HepG2 (cell line): Measurements from ENCODE around the gene ICAM2. TPM values are rescaled to one million over a fixed set of nuclear protein-coding genes. Genes with fewer than 3 reads are reported as not detected.

Source experiments
- GATAD1 ChIP-seq: IDR thresholded peaks from 2 replicates; pipeline ENCODE4 v1.6.1; 2016; ENCODE audit warnings: missing genetic modification reagents, missing compliant biosample characterization
- MTA1 ChIP-seq: sonication (generic); formaldehyde crosslinking; IDR thresholded peaks from 2 replicates; pipeline ENCODE4 v1.4.0; 2020; ENCODE audit warnings: missing genetic modification reagents, mild to moderate bottlenecking, borderline replicate concordance
- NAIF1 ChIP-seq: sonication (generic); formaldehyde crosslinking; IDR thresholded peaks from 2 replicates; pipeline ENCODE4 v1.5.0; 2020; ENCODE audit warnings: mild to moderate bottlenecking, missing genetic modification reagents, borderline replicate concordance
- SP1 ChIP-seq, 2 experiments: fragments of 450-650 bp in 1 of 2; sonication (generic) in 1 of 2; formaldehyde crosslinking in 1 of 2; IDR thresholded peaks; 2 replicates each; pipeline versions ENCODE4 v1.4.0 to v1.6.1; 2016 to 2020; ENCODE audit warnings: missing genetic modification reagents in 1 of 2
- SRSF4 ChIP-seq: fragments of 200-400 bp; formaldehyde crosslinking; IDR thresholded peaks from one replicate; pipeline ENCODE4 v1.6.1; 2018; ENCODE audit warnings: mild to moderate bottlenecking, low read depth, low read length, moderate library complexity; ENCODE audit not compliant: poor library complexity, severe bottlenecking
- TP53 ChIP-seq: sonication (generic); formaldehyde crosslinking; conservative IDR thresholded peaks from 2 replicates; pipeline ENCODE4 v1.4.0; 2020; ENCODE audit warnings: missing genetic modification reagents
- TRIM24 ChIP-seq: sonication (generic); formaldehyde crosslinking; IDR thresholded peaks from 2 replicates; pipeline ENCODE4 v1.8.0; 2022; ENCODE audit warnings: mild to moderate bottlenecking, missing genetic modification reagents
- ZFX ChIP-seq: sonication (generic); formaldehyde crosslinking; IDR thresholded peaks from 2 replicates; pipeline ENCODE4 v1.4.0; 2020; ENCODE audit warnings: mild to moderate bottlenecking, low read depth, missing genetic modification reagents, moderate library complexity
- ZNF577 ChIP-seq: sonication (generic); formaldehyde crosslinking; IDR thresholded peaks from 2 replicates; pipeline ENCODE4 v1.4.0; 2020; ENCODE audit warnings: mild to moderate bottlenecking, low read depth, missing genetic modification reagents, borderline replicate concordance
- ZNF614 ChIP-seq: IDR thresholded peaks from 2 replicates; pipeline ENCODE4 v1.6.1; 2018; ENCODE audit warnings: missing biosample characterization, missing genetic modification reagents, inconsistent platforms, borderline replicate concordance
- ZNF720 ChIP-seq: sonication (generic); formaldehyde crosslinking; IDR thresholded peaks from 2 replicates; pipeline ENCODE4 v1.4.0; 2020; ENCODE audit warnings: missing genetic modification reagents
- polyA plus RNA-seq, 8 experiments: library from polyadenylated mRNA; depleted of rRNA in 3 of 8; stranded (reverse) in 7 of 8; unstranded in 1 of 8; fragments of >200 nt; fragmentation: Illumina TruSeq in 4 of 8; extraction: Trizol in 4 of 8; gene quantifications; 2 replicates each; pipeline versions ENCODE4 v1.2.1 to v1.2.3, GENCODE V29; 2011 to 2016; ENCODE audit warnings: low read depth in 4 of 8, missing spikeins in 1 of 8, mixed read lengths in 1 of 8; ENCODE audit not compliant: insufficient read depth in 1 of 8
- total RNA-seq, 5 experiments: library from RNA; depleted of rRNA; stranded (reverse); fragments of >200 nt; fragmentation: Illumina TruSeq; extraction: Trizol; gene quantifications; 2 replicates each; pipeline ENCODE4 v1.2.3, GENCODE V29; 2016; ENCODE audit warnings: low read depth in 1 of 5
- TF ChIP-seq, protein P1 (sequence below), 2 experiments: fragments of 450-650 bp in 1 of 2; sonication (generic) in 1 of 2; formaldehyde crosslinking in 1 of 2; IDR thresholded peaks; 2 replicates each; pipeline versions ENCODE4 v1.6.1 to v1.8.0; 2016 to 2022; ENCODE audit warnings: antibody characterized with exemption in 1 of 2, mild to moderate bottlenecking in 1 of 2, missing genetic modification reagents in 1 of 2
- TF ChIP-seq, protein P2 (sequence below): fragments of 450-650 bp; IDR thresholded peaks from 2 replicates; pipeline ENCODE4 v1.6.1; 2017; ENCODE audit warnings: mild to moderate bottlenecking
- TF ChIP-seq, protein P3 (sequence below): sonication (generic); formaldehyde crosslinking; IDR thresholded peaks from 2 replicates; pipeline ENCODE4 v1.4.0; 2020; ENCODE audit warnings: missing genetic modification reagents

Gene ICAM2
- total and polyA plus RNA-seq, 2 of the 13 experiments (the other 11 are each of a cell fraction or from before 2014, with no cell fraction given): 10.9 to 20.8 TPM

DNA sequence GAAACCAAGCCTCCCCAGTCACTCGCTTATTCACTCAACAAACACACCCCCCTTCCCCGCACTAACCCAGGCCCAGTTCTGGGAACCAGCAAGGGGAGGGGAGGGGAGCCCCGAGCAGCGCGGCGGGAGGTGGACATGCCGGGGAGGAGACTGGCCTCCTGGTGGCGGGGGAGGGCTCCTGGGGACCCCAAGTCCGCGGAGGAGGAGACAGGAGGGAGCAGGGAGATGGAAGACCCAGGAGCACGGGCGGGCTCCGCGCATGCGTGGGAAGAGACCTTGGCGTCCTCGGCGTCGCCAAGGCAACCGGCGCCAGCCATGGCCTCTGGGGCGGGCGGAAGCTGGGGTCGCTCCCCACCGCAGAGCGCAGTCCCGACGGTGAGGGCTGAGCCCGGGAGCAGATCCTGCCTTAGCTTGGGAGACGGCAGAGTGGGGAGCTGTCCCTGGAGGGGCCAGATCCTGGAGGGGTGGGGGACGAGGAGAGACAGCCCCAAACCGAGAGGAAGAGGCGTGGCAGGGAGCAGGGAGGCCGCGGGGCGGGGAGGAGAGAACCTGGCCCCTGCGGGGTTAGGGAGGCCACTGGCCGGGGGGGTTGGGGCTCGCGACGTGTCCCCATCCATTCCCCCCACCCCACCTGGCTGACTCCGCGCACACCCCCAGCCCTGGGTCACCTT, 22.2 kb downstream of the ICAM2 start, which contains the start of gene PRR29 (continued):
- TF ChIP-seq, protein P1, sequence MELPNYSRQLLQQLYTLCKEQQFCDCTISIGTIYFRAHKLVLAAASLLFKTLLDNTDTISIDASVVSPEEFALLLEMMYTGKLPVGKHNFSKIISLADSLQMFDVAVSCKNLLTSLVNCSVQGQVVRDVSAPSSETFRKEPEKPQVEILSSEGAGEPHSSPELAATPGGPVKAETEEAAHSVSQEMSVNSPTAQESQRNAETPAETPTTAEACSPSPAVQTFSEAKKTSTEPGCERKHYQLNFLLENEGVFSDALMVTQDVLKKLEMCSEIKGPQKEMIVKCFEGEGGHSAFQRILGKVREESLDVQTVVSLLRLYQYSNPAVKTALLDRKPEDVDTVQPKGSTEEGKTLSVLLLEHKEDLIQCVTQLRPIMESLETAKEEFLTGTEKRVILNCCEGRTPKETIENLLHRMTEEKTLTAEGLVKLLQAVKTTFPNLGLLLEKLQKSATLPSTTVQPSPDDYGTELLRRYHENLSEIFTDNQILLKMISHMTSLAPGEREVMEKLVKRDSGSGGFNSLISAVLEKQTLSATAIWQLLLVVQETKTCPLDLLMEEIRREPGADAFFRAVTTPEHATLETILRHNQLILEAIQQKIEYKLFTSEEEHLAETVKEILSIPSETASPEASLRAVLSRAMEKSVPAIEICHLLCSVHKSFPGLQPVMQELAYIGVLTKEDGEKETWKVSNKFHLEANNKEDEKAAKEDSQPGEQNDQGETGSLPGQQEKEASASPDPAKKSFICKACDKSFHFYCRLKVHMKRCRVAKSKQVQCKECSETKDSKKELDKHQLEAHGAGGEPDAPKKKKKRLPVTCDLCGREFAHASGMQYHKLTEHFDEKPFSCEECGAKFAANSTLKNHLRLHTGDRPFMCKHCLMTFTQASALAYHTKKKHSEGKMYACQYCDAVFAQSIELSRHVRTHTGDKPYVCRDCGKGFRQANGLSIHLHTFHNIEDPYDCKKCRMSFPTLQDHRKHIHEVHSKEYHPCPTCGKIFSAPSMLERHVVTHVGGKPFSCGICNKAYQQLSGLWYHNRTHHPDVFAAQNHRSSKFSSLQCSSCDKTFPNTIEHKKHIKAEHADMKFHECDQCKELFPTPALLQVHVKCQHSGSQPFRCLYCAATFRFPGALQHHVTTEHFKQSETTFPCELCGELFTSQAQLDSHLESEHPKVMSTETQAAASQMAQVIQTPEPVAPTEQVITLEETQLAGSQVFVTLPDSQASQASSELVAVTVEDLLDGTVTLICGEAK (IDR thresholded peaks at IDR 0.05): no peak
- TF ChIP-seq, protein P1 (CRISPR knock-in tag; IDR thresholded peaks at IDR 0.05): no peak
- TF ChIP-seq SRSF4 (no peak), GATAD1 (CRISPR knock-in tag) (no peak), ZNF577 (CRISPR knock-in tag) (no peak), ZNF720 (no peak), MTA1 (no peak), ZFX (CRISPR knock-in tag) (peak; percentile 58; the same call in 1 of the 2 replicates), TP53 (CRISPR knock-in tag) (no peak), SP1 (IDR thresholded peaks at IDR 0.05) (no peak), SP1 (CRISPR knock-in tag; IDR thresholded peaks at IDR 0.05) (peak; percentile 14; the same call in 1 of the 2 replicates), ZNF614 (CRISPR knock-in tag) (0 out of 2 replicates have a peak, but pooled peaks have one; percentile 37), NAIF1 (CRISPR knock-in tag) (no peak), TRIM24 (no peak)
- TF ChIP-seq, protein P2, sequence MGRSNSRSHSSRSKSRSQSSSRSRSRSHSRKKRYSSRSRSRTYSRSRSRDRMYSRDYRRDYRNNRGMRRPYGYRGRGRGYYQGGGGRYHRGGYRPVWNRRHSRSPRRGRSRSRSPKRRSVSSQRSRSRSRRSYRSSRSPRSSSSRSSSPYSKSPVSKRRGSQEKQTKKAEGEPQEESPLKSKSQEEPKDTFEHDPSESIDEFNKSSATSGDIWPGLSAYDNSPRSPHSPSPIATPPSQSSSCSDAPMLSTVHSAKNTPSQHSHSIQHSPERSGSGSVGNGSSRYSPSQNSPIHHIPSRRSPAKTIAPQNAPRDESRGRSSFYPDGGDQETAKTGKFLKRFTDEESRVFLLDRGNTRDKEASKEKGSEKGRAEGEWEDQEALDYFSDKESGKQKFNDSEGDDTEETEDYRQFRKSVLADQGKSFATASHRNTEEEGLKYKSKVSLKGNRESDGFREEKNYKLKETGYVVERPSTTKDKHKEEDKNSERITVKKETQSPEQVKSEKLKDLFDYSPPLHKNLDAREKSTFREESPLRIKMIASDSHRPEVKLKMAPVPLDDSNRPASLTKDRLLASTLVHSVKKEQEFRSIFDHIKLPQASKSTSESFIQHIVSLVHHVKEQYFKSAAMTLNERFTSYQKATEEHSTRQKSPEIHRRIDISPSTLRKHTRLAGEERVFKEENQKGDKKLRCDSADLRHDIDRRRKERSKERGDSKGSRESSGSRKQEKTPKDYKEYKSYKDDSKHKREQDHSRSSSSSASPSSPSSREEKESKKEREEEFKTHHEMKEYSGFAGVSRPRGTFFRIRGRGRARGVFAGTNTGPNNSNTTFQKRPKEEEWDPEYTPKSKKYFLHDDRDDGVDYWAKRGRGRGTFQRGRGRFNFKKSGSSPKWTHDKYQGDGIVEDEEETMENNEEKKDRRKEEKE: no peak
- TF ChIP-seq, protein P3, sequence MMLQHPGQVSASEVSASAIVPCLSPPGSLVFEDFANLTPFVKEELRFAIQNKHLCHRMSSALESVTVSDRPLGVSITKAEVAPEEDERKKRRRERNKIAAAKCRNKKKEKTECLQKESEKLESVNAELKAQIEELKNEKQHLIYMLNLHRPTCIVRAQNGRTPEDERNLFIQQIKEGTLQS (CRISPR knock-in tag): no peak
